Measurements from ENCODE around the gene OR2M2. TPM values are rescaled to one million over a fixed set of nuclear protein-coding genes. Genes with fewer than 3 reads are reported as not detected.

Gene OR2M2
- polyA plus RNA-seq, 1 of the 3 experiments (the other 2 are of a cell fraction), result not detected

DNA sequence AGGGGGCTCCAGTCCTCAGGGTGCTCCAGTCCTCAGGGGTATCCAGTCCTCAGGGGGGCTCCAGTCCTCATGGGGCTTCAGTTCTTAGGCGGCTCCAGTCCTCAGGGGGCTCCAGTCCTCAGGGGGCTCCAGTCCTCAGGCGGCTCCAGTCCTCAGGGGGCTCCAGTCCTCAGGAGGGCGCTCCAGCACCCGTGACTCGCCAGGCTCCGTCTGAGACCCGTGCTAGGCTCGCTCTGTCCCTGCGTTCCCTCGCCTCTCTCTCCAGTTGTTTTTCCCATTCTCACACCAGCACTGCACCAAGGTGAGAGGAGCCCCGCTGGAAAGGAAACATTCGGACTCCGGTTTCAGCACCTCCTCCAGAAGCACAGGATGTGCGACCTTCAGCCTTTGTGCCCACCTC, 9.4 kb upstream of the OR2M2 start:
- no peak overlapping the region for H3K4me3 ChIP-seq (ENCODE audit: low read depth in 2 of 2, low read length in 1 of 2)
- no peak for DNase-seq
- H3K36me3 ChIP-seq (replicated peaks in 1 of 2; ENCODE audit: control insufficient read depth in 1 of 2, insufficient read depth in 2 of 2, low read length in 1 of 2), result no peaks in the 10 kb centered on the region
- H3K4me2 ChIP-seq, result no peak overlapping the region
- H3K27me3 ChIP-seq (ENCODE audit: insufficient read depth), result no peaks in the 10 kb centered on the region
- H4K20me1 ChIP-seq (ENCODE audit: insufficient read depth), result no peaks in the 10 kb centered on the region
- ChIA-PET CTCF (no interaction called here), POLR2A (no interaction called here)
- no peaks in the 10 kb centered on the region for H3K79me2 ChIP-seq (ENCODE audit: insufficient read depth)
- 9% methylated on average over 12 of the region's 14 CpGs for WGBS (ENCODE audit: low lambda C conversion rate)
- H3K9me3 ChIP-seq, result no peaks in the 10 kb centered on the region
- H3K9me2 ChIP-seq, result no peaks in the 10 kb centered on the region
- H2AFZ ChIP-seq (ENCODE audit: low read depth), result no peak overlapping the region
- no peaks in the 10 kb centered on the region for H3K4me1 ChIP-seq (ENCODE audit: control insufficient read depth in 1 of 2, insufficient read depth in 2 of 2, low read depth in 1 of 2, low read length in 1 of 2)
- H3K9ac ChIP-seq, result no peak overlapping the region
- H3F3A ChIP-seq (replicated peaks; ENCODE audit: insufficient read depth), result no peaks in the 10 kb centered on the region
- TF ChIP-seq FOXJ3 (CRISPR knock-in tag; IDR thresholded peaks at IDR 0.05), result no peak
- no peak for TF ChIP-seq MEF2A (IDR thresholded peaks at IDR 0.05; ENCODE audit: borderline replicate concordance, low read depth)
- TF ChIP-seq TEAD4 (IDR thresholded peaks at IDR 0.05; ENCODE audit: borderline replicate concordance, insufficient read depth), result no peak
- TF ChIP-seq, protein P1, sequence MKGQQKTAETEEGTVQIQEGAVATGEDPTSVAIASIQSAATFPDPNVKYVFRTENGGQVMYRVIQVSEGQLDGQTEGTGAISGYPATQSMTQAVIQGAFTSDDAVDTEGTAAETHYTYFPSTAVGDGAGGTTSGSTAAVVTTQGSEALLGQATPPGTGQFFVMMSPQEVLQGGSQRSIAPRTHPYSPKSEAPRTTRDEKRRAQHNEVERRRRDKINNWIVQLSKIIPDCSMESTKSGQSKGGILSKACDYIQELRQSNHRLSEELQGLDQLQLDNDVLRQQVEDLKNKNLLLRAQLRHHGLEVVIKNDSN (IDR thresholded peaks at IDR 0.05; ENCODE audit: borderline replicate concordance, low read depth), result no peak
- TF ChIP-seq, protein P2, sequence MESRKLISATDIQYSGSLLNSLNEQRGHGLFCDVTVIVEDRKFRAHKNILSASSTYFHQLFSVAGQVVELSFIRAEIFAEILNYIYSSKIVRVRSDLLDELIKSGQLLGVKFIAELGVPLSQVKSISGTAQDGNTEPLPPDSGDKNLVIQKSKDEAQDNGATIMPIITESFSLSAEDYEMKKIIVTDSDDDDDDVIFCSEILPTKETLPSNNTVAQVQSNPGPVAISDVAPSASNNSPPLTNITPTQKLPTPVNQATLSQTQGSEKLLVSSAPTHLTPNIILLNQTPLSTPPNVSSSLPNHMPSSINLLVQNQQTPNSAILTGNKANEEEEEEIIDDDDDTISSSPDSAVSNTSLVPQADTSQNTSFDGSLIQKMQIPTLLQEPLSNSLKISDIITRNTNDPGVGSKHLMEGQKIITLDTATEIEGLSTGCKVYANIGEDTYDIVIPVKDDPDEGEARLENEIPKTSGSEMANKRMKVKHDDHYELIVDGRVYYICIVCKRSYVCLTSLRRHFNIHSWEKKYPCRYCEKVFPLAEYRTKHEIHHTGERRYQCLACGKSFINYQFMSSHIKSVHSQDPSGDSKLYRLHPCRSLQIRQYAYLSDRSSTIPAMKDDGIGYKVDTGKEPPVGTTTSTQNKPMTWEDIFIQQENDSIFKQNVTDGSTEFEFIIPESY (IDR thresholded peaks at IDR 0.05; ENCODE audit: borderline replicate concordance, low read depth), result no peak
- TF ChIP-seq RCOR1 (IDR thresholded peaks at IDR 0.05; ENCODE audit: low read length), result no peak
- no peak for TF ChIP-seq ELF1 (IDR thresholded peaks at IDR 0.05)
- TF ChIP-seq POLR2AphosphoS5 (IDR thresholded peaks at IDR 0.05; ENCODE audit: low read depth, low read length), result no peak
- no peak for TF ChIP-seq GABPA (IDR thresholded peaks at IDR 0.05; ENCODE audit: low read depth)
- no peak for TF ChIP-seq NRF1 (IDR thresholded peaks at IDR 0.05; ENCODE audit: low read depth, low read length)
- no peak for TF ChIP-seq EP300 (IDR thresholded peaks at IDR 0.05; ENCODE audit: borderline replicate concordance in 1 of 2, low read depth in 1 of 2, low read length in 1 of 2)
- no peak for TF ChIP-seq RAD21 (IDR thresholded peaks at IDR 0.05; ENCODE audit: low read length)
- TF ChIP-seq GATA2 (CRISPR knock-in tag; IDR thresholded peaks at IDR 0.05), result no peak
- TF ChIP-seq, protein P3, sequence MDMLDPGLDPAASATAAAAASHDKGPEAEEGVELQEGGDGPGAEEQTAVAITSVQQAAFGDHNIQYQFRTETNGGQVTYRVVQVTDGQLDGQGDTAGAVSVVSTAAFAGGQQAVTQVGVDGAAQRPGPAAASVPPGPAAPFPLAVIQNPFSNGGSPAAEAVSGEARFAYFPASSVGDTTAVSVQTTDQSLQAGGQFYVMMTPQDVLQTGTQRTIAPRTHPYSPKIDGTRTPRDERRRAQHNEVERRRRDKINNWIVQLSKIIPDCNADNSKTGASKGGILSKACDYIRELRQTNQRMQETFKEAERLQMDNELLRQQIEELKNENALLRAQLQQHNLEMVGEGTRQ (IDR thresholded peaks at IDR 0.05; ENCODE audit: borderline replicate concordance, low read depth, low read length), result no peak
- no peak overlapping the region for H3K27ac ChIP-seq (ENCODE audit: low read depth in 2 of 2, low read length in 1 of 2)

DNA sequence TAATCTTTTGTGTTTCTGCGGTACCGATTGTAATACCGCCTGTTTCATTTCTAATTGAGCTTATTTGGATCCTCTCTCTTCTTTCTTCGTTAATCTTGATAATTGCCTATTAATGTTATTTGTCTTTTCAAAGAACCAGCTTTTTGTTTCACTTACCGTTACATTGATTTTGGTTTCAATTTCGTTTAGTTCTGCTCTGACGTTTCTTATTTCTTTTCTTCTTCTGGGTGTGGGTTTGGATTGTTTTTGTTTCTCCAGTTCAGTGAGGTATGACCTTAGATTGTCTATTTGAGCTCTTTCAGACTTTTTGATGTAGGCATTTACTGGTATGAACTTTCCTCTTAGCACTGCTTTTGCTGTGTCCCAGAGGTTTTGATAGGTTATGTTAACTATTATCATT, 9.4 kb downstream of the OR2M2 start:
- CTCF ChIA-PET, result no interaction called here
- POLR2A ChIA-PET, result no interaction called here
- TF ChIP-seq RFX5 (IDR thresholded peaks at IDR 0.05; ENCODE audit: low read length), result no peak
- no peak for TF ChIP-seq RAD21 (IDR thresholded peaks at IDR 0.05; ENCODE audit: low read length)
- TF ChIP-seq, protein P4, sequence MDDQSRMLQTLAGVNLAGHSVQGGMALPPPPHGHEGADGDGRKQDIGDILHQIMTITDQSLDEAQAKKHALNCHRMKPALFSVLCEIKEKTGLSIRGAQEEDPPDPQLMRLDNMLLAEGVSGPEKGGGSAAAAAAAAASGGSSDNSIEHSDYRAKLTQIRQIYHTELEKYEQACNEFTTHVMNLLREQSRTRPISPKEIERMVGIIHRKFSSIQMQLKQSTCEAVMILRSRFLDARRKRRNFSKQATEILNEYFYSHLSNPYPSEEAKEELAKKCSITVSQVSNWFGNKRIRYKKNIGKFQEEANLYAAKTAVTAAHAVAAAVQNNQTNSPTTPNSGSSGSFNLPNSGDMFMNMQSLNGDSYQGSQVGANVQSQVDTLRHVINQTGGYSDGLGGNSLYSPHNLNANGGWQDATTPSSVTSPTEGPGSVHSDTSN (IDR thresholded peaks at IDR 0.05), result no peak
- TF ChIP-seq FOXJ3 (CRISPR knock-in tag; IDR thresholded peaks at IDR 0.05), result no peak
- TF ChIP-seq EP300 (IDR thresholded peaks at IDR 0.05; ENCODE audit: borderline replicate concordance in 1 of 2, low read depth in 1 of 2, low read length in 1 of 2), result no peak
- TF ChIP-seq, protein P5, sequence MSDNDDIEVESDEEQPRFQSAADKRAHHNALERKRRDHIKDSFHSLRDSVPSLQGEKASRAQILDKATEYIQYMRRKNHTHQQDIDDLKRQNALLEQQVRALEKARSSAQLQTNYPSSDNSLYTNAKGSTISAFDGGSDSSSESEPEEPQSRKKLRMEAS (IDR thresholded peaks at IDR 0.05; ENCODE audit: low read depth), result no peak
- TF ChIP-seq GATA2 (CRISPR knock-in tag; IDR thresholded peaks at IDR 0.05), result no peak
- no peak for TF ChIP-seq CHD2 (IDR thresholded peaks at IDR 0.05; ENCODE audit: low read length, partially characterized antibody)
- TF ChIP-seq, protein P1 (IDR thresholded peaks at IDR 0.05; ENCODE audit: borderline replicate concordance, low read depth), result no peak

More for the DNA sequence above, 9.4 kb downstream of the OR2M2 start:
- Histone ChIP-seq H3K27ac (ENCODE audit: low read depth in 2 of 2, low read length in 1 of 2) (no peak overlapping the region), H3K9ac (no peak overlapping the region), H3K4me1 (ENCODE audit: control insufficient read depth in 1 of 2, insufficient read depth in 2 of 2, low read depth in 1 of 2, low read length in 1 of 2) (no peaks in the 10 kb centered on the region), H3K4me3 (ENCODE audit: low read depth in 2 of 2, low read length in 1 of 2) (no peak overlapping the region), H3K27me3 (ENCODE audit: insufficient read depth) (no peaks in the 10 kb centered on the region), H3K36me3 (replicated peaks in 1 of 2; ENCODE audit: control insufficient read depth in 1 of 2, insufficient read depth in 2 of 2, low read length in 1 of 2) (no peaks in the 10 kb centered on the region), H3K9me2 (no peaks in the 10 kb centered on the region), H4K20me1 (ENCODE audit: insufficient read depth) (no peaks in the 10 kb centered on the region), H3F3A (replicated peaks; ENCODE audit: insufficient read depth) (no peaks in the 10 kb centered on the region), H3K4me2 (no peak overlapping the region), H3K9me3 (no peaks in the 10 kb centered on the region), H3K79me2 (ENCODE audit: insufficient read depth) (no peaks in the 10 kb centered on the region), H2AFZ (ENCODE audit: low read depth) (no peak overlapping the region)
- whole genome bisulfite sequencing (ENCODE audit: low lambda C conversion rate), result 19% methylated on average over 7 of the region's 7 CpGs
- DNase-seq, result no peak

Measured in SK-N-SH (cell line).